IPS-18a (cell line): ENCODE measurements around the gene FAM210A.

Source experiments
- H3K27ac ChIP-seq: one replicate; pipeline ENCODE4 v1.5.1; 2013; ENCODE audit warnings: low read length
- H3K27me3 ChIP-seq: one replicate; pipeline ENCODE4 v1.6.1; 2013; ENCODE audit warnings: mild to moderate bottlenecking, low read length; ENCODE audit not compliant: control insufficient read depth, insufficient read depth
- H3K36me3 ChIP-seq: one replicate; pipeline ENCODE4 v1.6.1; 2013; ENCODE audit warnings: low read depth, low read length; ENCODE audit not compliant: control insufficient read depth
- H3K4me1 ChIP-seq: one replicate; pipeline ENCODE4 v1.6.1; 2013; ENCODE audit warnings: low read depth, low read length; ENCODE audit not compliant: control insufficient read depth
- H3K4me3 ChIP-seq: one replicate; pipeline ENCODE4 v1.5.1; 2013; ENCODE audit warnings: low read length
- H3K9ac ChIP-seq: one replicate; pipeline ENCODE4 v1.6.1; 2013; ENCODE audit warnings: mild to moderate bottlenecking, low read length, moderate library complexity
- H3K9me3 ChIP-seq: one replicate; pipeline ENCODE4 v1.6.1; 2013; ENCODE audit warnings: low read depth, low read length; ENCODE audit not compliant: control insufficient read depth

Gene FAM210A

GRCh38 chr18:13641551-13642439 is 84.6 kb downstream of the FAM210A start:
- no peaks in the 10 kb centered on the region for H3K27me3 ChIP-seq
- H3K9me3 ChIP-seq, result no peaks in the 10 kb centered on the region
- no peak overlapping the region for H3K27ac ChIP-seq
- no peaks in the 10 kb centered on the region for H3K36me3 ChIP-seq
- H3K4me3 ChIP-seq, result no peak overlapping the region
- H3K4me1 ChIP-seq, result no peaks in the 10 kb centered on the region
- H3K9ac ChIP-seq, result no peak overlapping the region

GRCh38 chr18:13640266-13640860 is 86.0 kb downstream of the FAM210A start:
- H3K9me3 ChIP-seq, result no peaks in the 10 kb centered on the region
- no peaks in the 10 kb centered on the region for H3K36me3 ChIP-seq
- H3K27me3 ChIP-seq, result no peaks in the 10 kb centered on the region
- H3K4me1 ChIP-seq, result no peaks in the 10 kb centered on the region
- no peak overlapping the region for H3K27ac ChIP-seq
- no peak overlapping the region for H3K4me3 ChIP-seq
- H3K9ac ChIP-seq, result no peak overlapping the region

- Histone ChIP-seq H3K9me3 (no peaks in the 10 kb centered on the region), H3K36me3 (no peaks in the 10 kb centered on the region), H3K27me3 (no peaks in the 10 kb centered on the region), H3K9ac (no peak overlapping the region), H3K27ac (no peak overlapping the region), H3K4me1 (no peaks in the 10 kb centered on the region), H3K4me3 (no peak overlapping the region)
Observed at GRCh38 chr18:13638719-13639595, 87.4 kb downstream of the FAM210A start.

GRCh38 chr18:13635046-13635445 is 91.3 kb downstream of the FAM210A start:
- Histone ChIP-seq H3K4me1 (peaks cover under 1% of the 10 kb centered on the region), H3K27me3 (no peaks in the 10 kb centered on the region), H3K36me3 (no peaks in the 10 kb centered on the region), H3K4me3 (no peak overlapping the region), H3K9me3 (peaks cover 6% of the 10 kb centered on the region), H3K9ac (no peak overlapping the region), H3K27ac (no peak overlapping the region)

- H3K4me1 ChIP-seq, result peaks cover 5% of the 10 kb centered on the region
- H3K9me3 ChIP-seq, result peaks cover 6% of the 10 kb centered on the region
- H3K27ac ChIP-seq, result no peak overlapping the region
- H3K9ac ChIP-seq, result no peak overlapping the region
- no peak overlapping the region for H3K4me3 ChIP-seq
- H3K27me3 ChIP-seq, result no peaks in the 10 kb centered on the region
- H3K36me3 ChIP-seq, result no peaks in the 10 kb centered on the region
Observed at GRCh38 chr18:13633700-13634099, 92.7 kb downstream of the FAM210A start.

GRCh38 chr18:13630716-13631268 is 95.6 kb downstream of the FAM210A start:
- peaks cover 5% of the 10 kb centered on the region for H3K4me1 ChIP-seq
- H3K4me3 ChIP-seq, result no peak overlapping the region
- no peak overlapping the region for H3K9ac ChIP-seq
- no peaks in the 10 kb centered on the region for H3K36me3 ChIP-seq
- no peak overlapping the region for H3K27ac ChIP-seq
- peaks cover 6% of the 10 kb centered on the region for H3K9me3 ChIP-seq
- H3K27me3 ChIP-seq, result no peaks in the 10 kb centered on the region

- Histone ChIP-seq H3K4me1 (peaks cover 5% of the 10 kb centered on the region), H3K9ac (no peak overlapping the region), H3K9me3 (peaks cover 6% of the 10 kb centered on the region), H3K27ac (no peak overlapping the region), H3K36me3 (no peaks in the 10 kb centered on the region), H3K27me3 (no peaks in the 10 kb centered on the region), H3K4me3 (no peak overlapping the region)
Observed at GRCh38 chr18:13629841-13630715, 96.3 kb downstream of the FAM210A start.

- peaks cover 5% of the 10 kb centered on the region for H3K4me1 ChIP-seq
- no peaks in the 10 kb centered on the region for H3K36me3 ChIP-seq
- no peaks in the 10 kb centered on the region for H3K27me3 ChIP-seq
- H3K9ac ChIP-seq, result no peak overlapping the region
- H3K9me3 ChIP-seq, result peaks cover 6% of the 10 kb centered on the region
- H3K27ac ChIP-seq, result no peak overlapping the region
- H3K4me3 ChIP-seq, result no peak overlapping the region
Observed at GRCh38 chr18:13628211-13628610, 98.1 kb downstream of the FAM210A start.

- Histone ChIP-seq H3K4me3 (no peak overlapping the region), H3K27ac (no peak overlapping the region), H3K9ac (no peak overlapping the region), H3K4me1 (peaks cover 5% of the 10 kb centered on the region), H3K36me3 (no peaks in the 10 kb centered on the region), H3K27me3 (no peaks in the 10 kb centered on the region), H3K9me3 (peaks cover under 1% of the 10 kb centered on the region)
Observed at GRCh38 chr18:13627639-13628038, 98.7 kb downstream of the FAM210A start.

GRCh38 chr18:13626544-13626908 is 99.8 kb downstream of the FAM210A start:
- Histone ChIP-seq H3K27me3 (no peaks in the 10 kb centered on the region), H3K36me3 (no peaks in the 10 kb centered on the region), H3K4me1 (peaks cover 5% of the 10 kb centered on the region), H3K4me3 (no peak overlapping the region), H3K9ac (no peak overlapping the region), H3K27ac (no peak overlapping the region), H3K9me3 (no peaks in the 10 kb centered on the region)
